Mesothelial cell of epicardium (in vitro differentiated cells): Measurements from ENCODE around the gene PPM1N. TPM values are rescaled to one million over a fixed set of nuclear protein-coding genes. Genes with fewer than 3 reads are reported as not detected.

Source experiments
- DNase-seq, 2 experiments: peaks; one replicate each; pipeline ENCODE4 v3.0.0; 2021; ENCODE audit warnings: low spot score in 2 of 2; ENCODE audit not compliant: unreplicated experiment in 2 of 2
- H3K27ac Mint-ChIP-seq: 2 replicates; pipeline ENCODE4 v1.8.0; 2021; ENCODE audit warnings: mixed read lengths
- H3K27me3 Mint-ChIP-seq: 2 replicates; pipeline ENCODE4 v1.8.0; 2021; ENCODE audit warnings: low read depth, mixed read lengths
- H3K36me3 Mint-ChIP-seq: 2 replicates; pipeline ENCODE4 v1.8.0; 2021; ENCODE audit warnings: mixed read lengths
- H3K4me1 Mint-ChIP-seq: 2 replicates; pipeline ENCODE4 v1.8.0; 2021; ENCODE audit warnings: mixed read lengths
- H3K4me3 Mint-ChIP-seq: 2 replicates; pipeline ENCODE4 v1.8.0; 2021; ENCODE audit warnings: mild to moderate bottlenecking, moderate library complexity, mixed read lengths
- H3K9me3 Mint-ChIP-seq: 2 replicates; pipeline ENCODE4 v1.8.0; 2021; ENCODE audit warnings: mixed read lengths
- total RNA-seq: library from RNA; stranded (reverse); gene quantifications from 3 replicates; pipeline ENCODE4 v1.2.1, GENCODE V29; 2021
- TF ChIP-seq, protein P1 (sequence below): fragments of 200-600 bp; sonication (generic); IDR thresholded peaks from one replicate; pipeline ENCODE4 v1.5.0; 2021; ENCODE audit warnings: antibody characterized with exemption; ENCODE audit not compliant: unreplicated experiment

PPM1N gene
- total RNA-seq, 1 donor from 2014 or later: 0.60 TPM

DNA sequence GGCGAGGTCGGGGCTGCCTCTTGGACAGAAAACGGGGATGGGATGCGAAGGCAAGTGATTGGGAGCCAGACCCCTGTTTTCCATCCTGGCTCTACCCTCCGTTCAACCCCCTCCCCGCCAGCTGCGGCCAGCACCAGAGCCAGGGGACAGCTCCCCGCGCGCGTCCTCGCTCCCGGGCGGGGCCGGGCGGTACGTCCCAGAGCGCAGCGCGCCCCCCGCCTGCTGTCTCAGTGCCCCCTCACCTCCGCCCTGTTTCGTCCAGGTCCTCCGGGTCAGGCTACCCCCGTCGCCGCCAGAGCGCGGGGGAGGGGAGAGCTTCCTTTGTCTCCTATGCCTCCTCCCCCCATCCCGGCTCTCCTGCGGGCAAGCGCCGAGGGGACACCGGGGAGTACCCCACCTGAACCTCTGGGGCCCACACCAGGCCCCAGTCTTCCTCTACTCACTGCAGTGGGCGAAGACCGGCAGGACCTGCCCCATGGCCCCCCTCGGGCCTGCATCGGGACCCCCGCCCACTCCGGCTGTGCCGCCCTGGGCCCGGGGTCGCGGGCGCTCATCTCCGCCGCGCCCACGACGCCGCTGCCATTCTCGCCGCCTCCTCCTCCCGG is 1.8 kb upstream of the PPM1N start:
- peak overlapping the region; percentile 67 for H3K4me3 Mint-ChIP-seq
- no peaks in the 10 kb centered on the region for H3K9me3 Mint-ChIP-seq
- peaks cover 25% of the 10 kb centered on the region for H3K4me1 Mint-ChIP-seq
- H3K27me3 Mint-ChIP-seq: peaks cover 55% of the 10 kb centered on the region
- DNase-seq: peak; percentile 61 to 80
- H3K27ac Mint-ChIP-seq: no peak overlapping the region
- H3K36me3 Mint-ChIP-seq: no peaks in the 10 kb centered on the region
- TF ChIP-seq, protein P1, sequence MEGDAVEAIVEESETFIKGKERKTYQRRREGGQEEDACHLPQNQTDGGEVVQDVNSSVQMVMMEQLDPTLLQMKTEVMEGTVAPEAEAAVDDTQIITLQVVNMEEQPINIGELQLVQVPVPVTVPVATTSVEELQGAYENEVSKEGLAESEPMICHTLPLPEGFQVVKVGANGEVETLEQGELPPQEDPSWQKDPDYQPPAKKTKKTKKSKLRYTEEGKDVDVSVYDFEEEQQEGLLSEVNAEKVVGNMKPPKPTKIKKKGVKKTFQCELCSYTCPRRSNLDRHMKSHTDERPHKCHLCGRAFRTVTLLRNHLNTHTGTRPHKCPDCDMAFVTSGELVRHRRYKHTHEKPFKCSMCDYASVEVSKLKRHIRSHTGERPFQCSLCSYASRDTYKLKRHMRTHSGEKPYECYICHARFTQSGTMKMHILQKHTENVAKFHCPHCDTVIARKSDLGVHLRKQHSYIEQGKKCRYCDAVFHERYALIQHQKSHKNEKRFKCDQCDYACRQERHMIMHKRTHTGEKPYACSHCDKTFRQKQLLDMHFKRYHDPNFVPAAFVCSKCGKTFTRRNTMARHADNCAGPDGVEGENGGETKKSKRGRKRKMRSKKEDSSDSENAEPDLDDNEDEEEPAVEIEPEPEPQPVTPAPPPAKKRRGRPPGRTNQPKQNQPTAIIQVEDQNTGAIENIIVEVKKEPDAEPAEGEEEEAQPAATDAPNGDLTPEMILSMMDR: no peak

GRCh38 chr19:45497791-45498190 is 452 bp upstream of the PPM1N start:
- TF ChIP-seq, protein P1: no peak
- Mint-ChIP-seq H3K9me3 (no peaks in the 10 kb centered on the region), H3K27ac (no peak overlapping the region), H3K4me1 (peaks cover 22% of the 10 kb centered on the region), H3K4me3 (peak overlapping the region; percentile 37), H3K27me3 (peaks cover 65% of the 10 kb centered on the region), H3K36me3 (no peaks in the 10 kb centered on the region)
- DNase-seq: no peak

- peaks cover 65% of the 10 kb centered on the region for H3K27me3 Mint-ChIP-seq
- H3K36me3 Mint-ChIP-seq: no peaks in the 10 kb centered on the region
- no peak overlapping the region for H3K27ac Mint-ChIP-seq
- no peak for DNase-seq
- H3K9me3 Mint-ChIP-seq: no peaks in the 10 kb centered on the region
- H3K4me3 Mint-ChIP-seq: no peak overlapping the region
- TF ChIP-seq, protein P1: no peak
- H3K4me1 Mint-ChIP-seq: peaks cover 16% of the 10 kb centered on the region
Observed at GRCh38 chr19:45499196-45500180, 1.2 kb downstream of the PPM1N start.

DNA sequence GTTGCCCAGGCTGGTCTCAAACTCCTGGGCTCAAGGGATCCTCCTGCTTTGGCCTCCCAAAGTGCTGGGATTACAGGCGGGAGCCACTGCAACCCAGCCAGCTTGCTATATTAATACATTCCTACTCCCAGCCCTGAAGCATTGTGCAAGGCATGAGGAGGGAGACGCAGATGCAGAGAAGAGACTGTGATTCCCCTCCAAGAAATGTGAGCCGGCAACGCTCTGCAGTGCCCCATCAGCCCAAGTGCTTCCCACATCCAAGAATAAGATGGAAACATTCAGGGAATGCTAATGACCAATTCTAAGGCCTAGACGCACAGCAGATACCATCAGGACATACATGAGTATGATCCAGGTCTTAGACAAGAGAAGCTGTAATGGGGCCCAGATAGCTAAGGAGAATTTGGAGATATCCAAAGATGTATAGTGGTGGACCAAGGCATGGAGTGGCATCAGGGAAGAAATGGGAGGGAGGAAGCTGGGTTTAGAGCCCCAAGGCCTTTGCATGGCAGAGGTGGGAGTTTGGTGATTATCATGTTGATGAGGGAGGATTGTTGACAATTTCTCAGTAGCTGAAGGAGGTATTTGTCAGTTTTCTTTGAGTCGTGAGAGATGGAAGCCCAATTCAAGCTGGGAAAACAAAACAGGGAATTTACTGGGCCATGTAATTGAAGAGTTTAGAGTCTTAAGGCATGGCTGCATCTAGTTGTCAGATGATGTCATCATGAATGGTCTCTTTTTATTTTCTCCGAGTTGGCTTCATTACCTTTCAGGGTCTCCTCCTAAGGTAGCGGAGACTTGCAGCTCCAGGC is 2.9 kb downstream of the PPM1N start:
- TF ChIP-seq, protein P1: no peak
- no peak overlapping the region for H3K27ac Mint-ChIP-seq
- no peaks in the 10 kb centered on the region for H3K9me3 Mint-ChIP-seq
- peaks cover 16% of the 10 kb centered on the region for H3K4me1 Mint-ChIP-seq
- peaks cover 56% of the 10 kb centered on the region for H3K27me3 Mint-ChIP-seq
- H3K4me3 Mint-ChIP-seq: no peak overlapping the region
- no peak for DNase-seq
- H3K36me3 Mint-ChIP-seq: no peaks in the 10 kb centered on the region

GRCh38 chr19:45501730-45502014 is 3.4 kb downstream of the PPM1N start:
- no peaks in the 10 kb centered on the region for H3K36me3 Mint-ChIP-seq
- peaks cover 16% of the 10 kb centered on the region for H3K4me1 Mint-ChIP-seq
- peaks cover 55% of the 10 kb centered on the region for H3K27me3 Mint-ChIP-seq
- no peak overlapping the region for H3K4me3 Mint-ChIP-seq
- DNase-seq: no peak
- TF ChIP-seq, protein P1: no peak
- H3K27ac Mint-ChIP-seq: no peak overlapping the region
- no peaks in the 10 kb centered on the region for H3K9me3 Mint-ChIP-seq
